GM23338 (cell line): Measurements from ENCODE around the gene TMEM218. TPM values are rescaled to one million over a fixed set of nuclear protein-coding genes. Genes with fewer than 3 reads are reported as not detected.

ENCODE experiments used
- ATAC-seq: fragments of 200-7000 bp; cut with Tn5 transposase; 3 replicates; pipeline ENCODE4 v1.9.1; 2020
- DNase-seq: peaks from one replicate; pipeline ENCODE4 v3.0.0-alpha.2; 2015; ENCODE audit warnings: low spot score
- H2AFZ ChIP-seq: fragments of 200-600 bp; sonication (generic); 2 replicates; pipeline ENCODE4 v1.8.0; 2016; ENCODE audit warnings: antibody characterized with exemption, mild to moderate bottlenecking, moderate library complexity
- H3F3A ChIP-seq: fragments of 200-600 bp; sonication (generic); replicated peaks from 2 replicates; pipeline ENCODE4 v1.8.0; 2017; ENCODE audit warnings: antibody characterized with exemption, mixed run types, low read depth
- H3K27ac ChIP-seq: fragments of 200-600 bp; sonication (generic); 2 replicates; pipeline ENCODE4 v1.6.1; 2016; ENCODE audit warnings: low read depth
- H3K27me3 ChIP-seq: fragments of 200-600 bp; sonication (generic); 2 replicates; pipeline ENCODE4 v1.8.0; 2016; ENCODE audit warnings: mild to moderate bottlenecking, mixed run types, moderate library complexity; ENCODE audit not compliant: insufficient read depth
- H3K36me3 ChIP-seq: fragments of 200-600 bp; sonication (generic); 2 replicates; pipeline ENCODE4 v1.8.0; 2016; ENCODE audit warnings: mild to moderate bottlenecking; ENCODE audit not compliant: insufficient read depth
- H3K4me1 ChIP-seq: fragments of 200-600 bp; sonication (generic); 2 replicates; pipeline ENCODE4 v1.8.0; 2016; ENCODE audit warnings: mild to moderate bottlenecking, moderate library complexity; ENCODE audit not compliant: insufficient read depth
- H3K4me2 ChIP-seq: fragments of 200-600 bp; sonication (generic); 2 replicates; pipeline ENCODE4 v1.7.1; 2017; ENCODE audit warnings: mixed run types
- H3K4me3 ChIP-seq: fragments of 200-600 bp; sonication (generic); 2 replicates; pipeline ENCODE4 v1.6.1; 2016; ENCODE audit warnings: mixed run types
- H3K79me2 ChIP-seq: fragments of 200-600 bp; sonication (generic); replicated peaks from 2 replicates; pipeline ENCODE4 v1.8.0; 2017; ENCODE audit warnings: mild to moderate bottlenecking; ENCODE audit not compliant: insufficient read depth
- H3K9me2 ChIP-seq: fragments of 200-600 bp; sonication (generic); 2 replicates; pipeline ENCODE4 v1.8.0; 2017; ENCODE audit not compliant: insufficient read depth
- H4K20me1 ChIP-seq: fragments of 200-600 bp; sonication (generic); replicated peaks from 2 replicates; pipeline ENCODE4 v1.8.0; 2017; ENCODE audit warnings: mild to moderate bottlenecking; ENCODE audit not compliant: insufficient read depth
- H3K27ac Mint-ChIP-seq: 2 replicates; pipeline ENCODE4 v1.8.0; 2020; ENCODE audit warnings: inconsistent platforms, mild to moderate bottlenecking, moderate library complexity, mixed read lengths
- H3K27me3 Mint-ChIP-seq: 3 replicates; pipeline ENCODE4 v1.8.0; 2022; ENCODE audit warnings: low read depth, mild to moderate bottlenecking, moderate library complexity, mixed read lengths, inconsistent platforms; ENCODE audit not compliant: insufficient read depth, poor library complexity
- H3K36me3 Mint-ChIP-seq: 3 replicates; pipeline ENCODE4 v1.8.0; 2021; ENCODE audit warnings: low read depth, mild to moderate bottlenecking, inconsistent platforms, moderate library complexity, mixed read lengths
- H3K4me1 Mint-ChIP-seq: 3 replicates; pipeline ENCODE4 v1.8.0; 2020; ENCODE audit warnings: mild to moderate bottlenecking, inconsistent platforms, mixed read lengths
- H3K4me3 Mint-ChIP-seq: 3 replicates; pipeline ENCODE4 v1.8.0; 2021; ENCODE audit warnings: moderate library complexity, mild to moderate bottlenecking, inconsistent platforms, mixed read lengths
- H3K9me3 Mint-ChIP-seq: 3 replicates; pipeline ENCODE4 v1.8.0; 2020; ENCODE audit warnings: moderate library complexity, mild to moderate bottlenecking, inconsistent platforms, mixed read lengths
- CREB1 ChIP-seq: fragments of 250-450 bp; sonication (Bioruptor Pico); IDR thresholded peaks from 2 replicates; pipeline ENCODE4 v1.5.0; 2020; ENCODE audit warnings: low read depth, mild to moderate bottlenecking, moderate library complexity
- EZH2 ChIP-seq: fragments of 200-600 bp; sonication (generic); IDR thresholded peaks from one replicate; pipeline ENCODE4 v1.8.0; 2017; ENCODE audit warnings: antibody characterized with exemption, mild to moderate bottlenecking, low read depth; ENCODE audit not compliant: unreplicated experiment
- JUNB ChIP-seq: IDR thresholded peaks from one replicate; pipeline ENCODE4 v1.6.1; 2016; ENCODE audit warnings: antibody characterized with exemption; ENCODE audit not compliant: unreplicated experiment
- NANOG ChIP-seq: IDR thresholded peaks from 2 replicates; pipeline ENCODE4 v1.6.1; 2016; ENCODE audit warnings: antibody characterized with exemption, borderline replicate concordance
- POLR2AphosphoS5 ChIP-seq: IDR thresholded peaks from 2 replicates; pipeline ENCODE4 v1.6.1; 2016; ENCODE audit warnings: antibody characterized with exemption, low read depth
- ZNF114 ChIP-seq: fragments of 250-450 bp; sonication (Bioruptor Pico); IDR thresholded peaks from 2 replicates; pipeline ENCODE4 v1.5.0; 2020; ENCODE audit warnings: mild to moderate bottlenecking, moderate library complexity
- ZNF331 ChIP-seq: fragments of 250-450 bp; sonication (Bioruptor Pico); IDR thresholded peaks from 2 replicates; pipeline ENCODE4 v1.5.0; 2020; ENCODE audit warnings: low read depth, mild to moderate bottlenecking, moderate library complexity
- polyA plus RNA-seq: library from polyadenylated mRNA; unstranded; fragments of >200 nt; fragmentation: Nextera tagmentation; extraction: Ambion mirVana; gene quantifications from 2 replicates; pipeline ENCODE4 v1.2.1, GENCODE V29; 2016
- total RNA-seq: library from RNA; depleted of rRNA; stranded (reverse); fragments of >200 nt; shearing (Covaris generic); gene quantifications from 2 replicates; pipeline ENCODE4 v1.2.3, GENCODE V29; 2014
- TF ChIP-seq, protein P1 (sequence below): IDR thresholded peaks from one replicate; pipeline ENCODE4 v1.6.1; 2018; ENCODE audit warnings: antibody characterized with exemption; ENCODE audit not compliant: unreplicated experiment
- TF ChIP-seq, protein P2 (sequence below), 2 experiments: fragments of 200-600 bp in 1 of 2; sonication (generic) in 1 of 2; conservative IDR thresholded peaks; 2 replicates each; pipeline versions ENCODE4 v1.5.1 to v1.6.1; 2016 to 2017; ENCODE audit warnings: antibody characterized with exemption in 2 of 2, low read depth in 2 of 2, mild to moderate bottlenecking in 2 of 2, moderate library complexity in 1 of 2

The TMEM218 gene
- total and polyA plus RNA-seq, 2 experiments from 2014 or later = 23.7 to 24.2 TPM

DNA sequence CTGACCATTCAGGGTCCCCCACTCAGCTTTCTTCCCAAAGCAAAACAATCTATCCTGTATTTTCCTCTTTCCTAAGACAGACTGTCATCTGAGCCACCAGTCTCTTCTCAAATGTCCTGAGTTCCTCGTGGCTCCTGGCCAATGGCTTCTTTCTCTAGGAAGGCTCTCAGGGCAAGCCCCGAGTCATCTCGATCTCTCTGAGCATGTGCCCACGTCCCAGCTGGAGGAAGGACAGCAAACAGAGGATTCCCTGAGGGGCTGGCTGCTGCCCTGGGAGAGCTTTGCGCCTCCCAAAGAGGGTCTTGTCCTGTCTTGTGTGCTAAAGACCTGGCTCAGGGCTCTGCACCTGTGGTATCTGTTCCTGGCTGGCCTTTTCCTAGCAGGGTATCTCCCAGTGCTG, 40.0 kb downstream of the TMEM218 start (continued):
- no peak for TF ChIP-seq POLR2AphosphoS5
- TF ChIP-seq, protein P1, sequence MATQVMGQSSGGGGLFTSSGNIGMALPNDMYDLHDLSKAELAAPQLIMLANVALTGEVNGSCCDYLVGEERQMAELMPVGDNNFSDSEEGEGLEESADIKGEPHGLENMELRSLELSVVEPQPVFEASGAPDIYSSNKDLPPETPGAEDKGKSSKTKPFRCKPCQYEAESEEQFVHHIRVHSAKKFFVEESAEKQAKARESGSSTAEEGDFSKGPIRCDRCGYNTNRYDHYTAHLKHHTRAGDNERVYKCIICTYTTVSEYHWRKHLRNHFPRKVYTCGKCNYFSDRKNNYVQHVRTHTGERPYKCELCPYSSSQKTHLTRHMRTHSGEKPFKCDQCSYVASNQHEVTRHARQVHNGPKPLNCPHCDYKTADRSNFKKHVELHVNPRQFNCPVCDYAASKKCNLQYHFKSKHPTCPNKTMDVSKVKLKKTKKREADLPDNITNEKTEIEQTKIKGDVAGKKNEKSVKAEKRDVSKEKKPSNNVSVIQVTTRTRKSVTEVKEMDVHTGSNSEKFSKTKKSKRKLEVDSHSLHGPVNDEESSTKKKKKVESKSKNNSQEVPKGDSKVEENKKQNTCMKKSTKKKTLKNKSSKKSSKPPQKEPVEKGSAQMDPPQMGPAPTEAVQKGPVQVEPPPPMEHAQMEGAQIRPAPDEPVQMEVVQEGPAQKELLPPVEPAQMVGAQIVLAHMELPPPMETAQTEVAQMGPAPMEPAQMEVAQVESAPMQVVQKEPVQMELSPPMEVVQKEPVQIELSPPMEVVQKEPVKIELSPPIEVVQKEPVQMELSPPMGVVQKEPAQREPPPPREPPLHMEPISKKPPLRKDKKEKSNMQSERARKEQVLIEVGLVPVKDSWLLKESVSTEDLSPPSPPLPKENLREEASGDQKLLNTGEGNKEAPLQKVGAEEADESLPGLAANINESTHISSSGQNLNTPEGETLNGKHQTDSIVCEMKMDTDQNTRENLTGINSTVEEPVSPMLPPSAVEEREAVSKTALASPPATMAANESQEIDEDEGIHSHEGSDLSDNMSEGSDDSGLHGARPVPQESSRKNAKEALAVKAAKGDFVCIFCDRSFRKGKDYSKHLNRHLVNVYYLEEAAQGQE = no peak
- TF ChIP-seq CREB1 (CRISPR knock-in tag) = no peak

GRCh38 chr11:125070699-125071254, 40.6 kb downstream of the TMEM218 start:
- no peak overlapping the region for H3K4me3 ChIP-seq
- Mint-ChIP-seq H3K4me3 (no peak overlapping the region), H3K9me3 (no peaks in the 10 kb centered on the region), H3K4me1 (peaks cover 19% of the 10 kb centered on the region), H3K27me3 (peaks cover 11% of the 10 kb centered on the region), H3K27ac (no peak overlapping the region), H3K36me3 (no peaks in the 10 kb centered on the region)
- no peaks in the 10 kb centered on the region for H4K20me1 ChIP-seq
- ATAC-seq (no peak), DNase-seq (no peak)
- no peak overlapping the region for H2AFZ ChIP-seq
- H3K79me2 ChIP-seq = no peaks in the 10 kb centered on the region
- no peaks in the 10 kb centered on the region for H3K36me3 ChIP-seq
- peaks cover 7% of the 10 kb centered on the region; the same call in 1 of the 2 replicates for H3K27me3 ChIP-seq
- H3K4me1 ChIP-seq = no peaks in the 10 kb centered on the region
- no peaks in the 10 kb centered on the region for H3F3A ChIP-seq
- no peaks in the 10 kb centered on the region for H3K9me2 ChIP-seq
- H3K4me2 ChIP-seq = no peak overlapping the region
- no peak overlapping the region for H3K27ac ChIP-seq
- no peak for TF ChIP-seq CREB1 (CRISPR knock-in tag)
- TF ChIP-seq, protein P1 = no peak
- TF ChIP-seq EZH2 = no peak
- no peak for TF ChIP-seq POLR2AphosphoS5
- no peak for TF ChIP-seq ZNF114 (CRISPR knock-in tag)
- no peak for TF ChIP-seq ZNF331
- no peak for TF ChIP-seq JUNB
- TF ChIP-seq, protein P2, sequence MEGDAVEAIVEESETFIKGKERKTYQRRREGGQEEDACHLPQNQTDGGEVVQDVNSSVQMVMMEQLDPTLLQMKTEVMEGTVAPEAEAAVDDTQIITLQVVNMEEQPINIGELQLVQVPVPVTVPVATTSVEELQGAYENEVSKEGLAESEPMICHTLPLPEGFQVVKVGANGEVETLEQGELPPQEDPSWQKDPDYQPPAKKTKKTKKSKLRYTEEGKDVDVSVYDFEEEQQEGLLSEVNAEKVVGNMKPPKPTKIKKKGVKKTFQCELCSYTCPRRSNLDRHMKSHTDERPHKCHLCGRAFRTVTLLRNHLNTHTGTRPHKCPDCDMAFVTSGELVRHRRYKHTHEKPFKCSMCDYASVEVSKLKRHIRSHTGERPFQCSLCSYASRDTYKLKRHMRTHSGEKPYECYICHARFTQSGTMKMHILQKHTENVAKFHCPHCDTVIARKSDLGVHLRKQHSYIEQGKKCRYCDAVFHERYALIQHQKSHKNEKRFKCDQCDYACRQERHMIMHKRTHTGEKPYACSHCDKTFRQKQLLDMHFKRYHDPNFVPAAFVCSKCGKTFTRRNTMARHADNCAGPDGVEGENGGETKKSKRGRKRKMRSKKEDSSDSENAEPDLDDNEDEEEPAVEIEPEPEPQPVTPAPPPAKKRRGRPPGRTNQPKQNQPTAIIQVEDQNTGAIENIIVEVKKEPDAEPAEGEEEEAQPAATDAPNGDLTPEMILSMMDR (conservative IDR thresholded peaks at IDR 0.05; ENCODE audit: low read depth in 2 of 2) = no peak
- TF ChIP-seq NANOG = no peak
